A549 (cell line): ENCODE measurements around the gene PTPRN2. TPM values are rescaled to one million over a fixed set of nuclear protein-coding genes. Genes with fewer than 3 reads are reported as not detected.

Experiments used
- ATAC-seq, 2 experiments: fragments of 200-7000 bp in 1 of 2; fragments of >200 bp in 1 of 2; cut with Nextera tagmentation in 1 of 2; cut with Tn5 transposase in 1 of 2; 3 replicates each; pipeline versions ENCODE4 v1.8.0 to v1.9.1; 2018 to 2020; ENCODE audit warnings: mild to moderate bottlenecking in 1 of 2, moderate library complexity in 1 of 2
- CTCF ChIA-PET: fragments of 300-600 bp; sonication (Branson Sonifier 250); formaldehyde crosslinking; extraction: SDS; loops from one replicate; lab custom pipeline; 2021; ENCODE audit warnings: antibody characterized with exemption, inconsistent platforms; lab: Yijun Ruan, JAX
- POLR2A ChIA-PET: fragments of 350-600 bp; formaldehyde crosslinking; extraction: SDS; loops from one replicate; lab custom pipeline; 2021; ENCODE audit warnings: antibody characterized with exemption, inconsistent platforms; lab: Yijun Ruan, JAX
- DNase-seq, 2 experiments: peaks; one replicate each; pipeline versions ENCODE4 v3.0.0 to v3.0.0-alpha.2; 2011 to 2016; ENCODE audit warnings: low read depth in 1 of 2, low spot score in 1 of 2
- FAIRE-seq: peaks from 2 replicates; lab custom pipeline; 2011; peaks lifted over from hg19 to GRCh38; lab: Jason Lieb, UNC
- H3K27ac ChIP-seq, 2 experiments: fragments of >200 bp; sonication (Bioruptor Twin); formaldehyde crosslinking; 3 replicates each; pipeline ENCODE4 v1.5.1; 2016 to 2017
- H3K4me1 ChIP-seq: fragments of >200 bp; sonication (Bioruptor Twin); formaldehyde crosslinking; 3 replicates; pipeline ENCODE4 v1.6.1; 2016
- H3K4me2 ChIP-seq: fragments of >200 bp; sonication (Bioruptor Twin); formaldehyde crosslinking; 3 replicates; pipeline ENCODE4 v1.6.1; 2016
- H3K4me3 ChIP-seq: fragments of >200 bp; sonication (Bioruptor Twin); formaldehyde crosslinking; 3 replicates; pipeline ENCODE4 v1.5.1; 2016
- H3K9me3 ChIP-seq: fragments of >200 bp; sonication (Bioruptor Twin); formaldehyde crosslinking; 3 replicates; pipeline ENCODE4 v1.6.1; 2016
- CBX2 ChIP-seq: fragments of 200-600 bp; sonication (generic); IDR thresholded peaks from 2 replicates; pipeline ENCODE4 v1.6.1; 2016; ENCODE audit warnings: low read depth, mild to moderate bottlenecking, borderline replicate concordance
- CBX8 ChIP-seq: fragments of 200-600 bp; sonication (generic); IDR thresholded peaks from 2 replicates; pipeline ENCODE4 v1.6.1; 2016
- CEBPB ChIP-seq, 2 experiments: fragments of >200 bp in 1 of 2; sonication (Bioruptor Twin) in 1 of 2; formaldehyde crosslinking in 1 of 2; IDR thresholded peaks; 2 replicates each; pipeline ENCODE4 v1.6.1; 2012 to 2016
- CHD2 ChIP-seq: fragments of 150-350 bp; IDR thresholded peaks from 2 replicates; pipeline ENCODE4 v1.6.1; 2014; ENCODE audit warnings: low read length; ENCODE audit not compliant: partially characterized antibody
- EHMT2 ChIP-seq: fragments of 200-600 bp; sonication (generic); IDR thresholded peaks from 2 replicates; pipeline ENCODE4 v1.6.1; 2016; ENCODE audit warnings: antibody characterized with exemption, low read depth, mild to moderate bottlenecking, moderate library complexity
- FOSB ChIP-seq: fragments of 250-450 bp; sonication (Bioruptor Pico); IDR thresholded peaks from 2 replicates; pipeline ENCODE4 v1.5.0; 2020; ENCODE audit warnings: mild to moderate bottlenecking, moderate library complexity
- FOSL2 ChIP-seq, 2 experiments: fragments of 450-650 bp in 1 of 2; fragments of >200 bp in 1 of 2; sonication (Bioruptor Twin) in 1 of 2; formaldehyde crosslinking; IDR thresholded peaks; 2 replicates each; pipeline versions ENCODE4 v1.5.0 to v1.6.1; 2016 to 2020; ENCODE audit warnings: mild to moderate bottlenecking in 1 of 2, moderate library complexity in 1 of 2
- HOXA7 ChIP-seq: fragments of 250-450 bp; sonication (Bioruptor Pico); IDR thresholded peaks from 2 replicates; pipeline ENCODE4 v1.5.0; 2020; ENCODE audit warnings: mild to moderate bottlenecking, moderate library complexity
- HOXB13 ChIP-seq: fragments of 250-450 bp; sonication (Bioruptor Pico); IDR thresholded peaks from 2 replicates; pipeline ENCODE4 v1.5.0; 2020; ENCODE audit warnings: low read depth, mild to moderate bottlenecking, moderate library complexity
- MAFK ChIP-seq: fragments of 450-650 bp; IDR thresholded peaks from 2 replicates; pipeline ENCODE4 v1.6.1; 2014; ENCODE audit not compliant: partially characterized antibody
- PHF8 ChIP-seq: fragments of 200-600 bp; sonication (generic); IDR thresholded peaks from 2 replicates; pipeline ENCODE4 v1.6.1; 2016; ENCODE audit warnings: low read depth, mild to moderate bottlenecking, antibody characterized with exemption, moderate library complexity, borderline replicate concordance
- POLR2AphosphoS2 ChIP-seq: conservative IDR thresholded peaks from 2 replicates; pipeline ENCODE4 v1.6.1; 2012; ENCODE audit warnings: low read length, improper control_type of control experiment, inconsistent platforms
- RCOR1 ChIP-seq: fragments of 150-350 bp; IDR thresholded peaks from 2 replicates; pipeline ENCODE4 v1.6.1; 2014; ENCODE audit warnings: antibody characterized with exemption, low read length, low read depth
- RFX5 ChIP-seq: fragments of 450-650 bp; IDR thresholded peaks from 2 replicates; pipeline ENCODE4 v1.7.1; 2014; ENCODE audit warnings: antibody characterized with exemption, mild to moderate bottlenecking, moderate library complexity
- SREBF2 ChIP-seq: fragments of 450-650 bp; IDR thresholded peaks from 2 replicates; pipeline ENCODE4 v1.6.1; 2014; ENCODE audit warnings: mild to moderate bottlenecking, moderate library complexity
- ZC3H11A ChIP-seq: fragments of 450-650 bp; IDR thresholded peaks from 2 replicates; pipeline ENCODE4 v1.6.1; 2014; ENCODE audit warnings: antibody characterized with exemption, mild to moderate bottlenecking
- ZSCAN20 ChIP-seq: fragments of 250-450 bp; sonication (Bioruptor Pico); IDR thresholded peaks from 2 replicates; pipeline ENCODE4 v1.8.0; 2022; ENCODE audit warnings: mild to moderate bottlenecking, moderate library complexity
- WGBS: methylation state at CpG from one replicate; pipeline ENCODE4 v1.1.6; 2017; ENCODE audit errors: missing lambda C conversion rate; 5-methylcytosine and 5-hydroxymethylcytosine counted together
- polyA plus RNA-seq, 4 experiments: library from polyadenylated mRNA; depleted of rRNA in 3 of 4; stranded (reverse); fragments of >200 nt; fragmentation: RNase III in 1 of 4; extraction: RNeasy Plus Mini Kit Qiagen cat#74134 plus additional on column Dnase treatment in 1 of 4; gene quantifications; 2 replicates in 3 of 4; 3 replicates in 1 of 4; pipeline ENCODE4 v1.2.3, GENCODE V29; 2011 to 2017
- TF ChIP-seq, protein P1 (sequence below): fragments of 250-450 bp; sonication (Bioruptor Pico); IDR thresholded peaks from 2 replicates; pipeline ENCODE4 v1.5.0; 2021; ENCODE audit warnings: mild to moderate bottlenecking, moderate library complexity, borderline replicate concordance
- TF ChIP-seq, protein P2 (sequence below): fragments of >200 bp; sonication (Bioruptor Twin); formaldehyde crosslinking; IDR thresholded peaks from 3 replicates; pipeline ENCODE4 v1.6.1; 2016
- TF ChIP-seq, protein P3 (sequence below): fragments of 150-350 bp; IDR thresholded peaks from 2 replicates; pipeline ENCODE4 v1.6.1; 2014; ENCODE audit warnings: low read depth, mild to moderate bottlenecking, low read length
- TF ChIP-seq, protein P4 (sequence below): fragments of 200-600 bp; sonication (generic); IDR thresholded peaks from 2 replicates; pipeline ENCODE4 v1.6.1; 2016; ENCODE audit warnings: antibody characterized with exemption, mild to moderate bottlenecking, moderate library complexity
- TF ChIP-seq, protein P5 (sequence below): fragments of >200 bp; sonication (Bioruptor Twin); formaldehyde crosslinking; IDR thresholded peaks from 2 replicates; pipeline ENCODE4 v1.6.1; 2016
- TF ChIP-seq, protein P6 (sequence below): IDR thresholded peaks from 2 replicates; pipeline ENCODE4 v1.6.1; 2012; ENCODE audit warnings: low read depth, borderline replicate concordance

Gene PTPRN2
- polyA plus RNA-seq, 2 of the 4 experiments (the other 2 are of a cell fraction), result 0.41 to 1.2 TPM

DNA sequence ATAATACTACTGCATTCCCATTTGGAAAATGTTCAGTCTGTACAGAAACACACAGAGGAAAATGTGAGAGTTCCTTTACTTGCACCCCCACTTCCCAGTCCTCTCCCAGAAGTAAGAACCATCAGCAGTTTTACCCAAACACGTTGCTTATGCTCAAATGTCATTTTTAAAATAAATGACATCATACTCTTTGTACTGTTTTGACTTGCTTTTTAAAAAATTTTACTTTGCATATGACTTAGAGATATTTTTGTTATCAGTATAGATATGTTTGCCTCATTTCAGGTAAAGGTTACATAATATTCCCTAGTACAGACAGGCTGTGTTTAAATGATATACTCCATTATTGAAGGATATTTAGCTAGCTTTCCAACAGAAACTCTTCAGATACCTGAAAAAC is 13.5 kb upstream of the PTPRN2 start:
- TF ChIP-seq, protein P1, sequence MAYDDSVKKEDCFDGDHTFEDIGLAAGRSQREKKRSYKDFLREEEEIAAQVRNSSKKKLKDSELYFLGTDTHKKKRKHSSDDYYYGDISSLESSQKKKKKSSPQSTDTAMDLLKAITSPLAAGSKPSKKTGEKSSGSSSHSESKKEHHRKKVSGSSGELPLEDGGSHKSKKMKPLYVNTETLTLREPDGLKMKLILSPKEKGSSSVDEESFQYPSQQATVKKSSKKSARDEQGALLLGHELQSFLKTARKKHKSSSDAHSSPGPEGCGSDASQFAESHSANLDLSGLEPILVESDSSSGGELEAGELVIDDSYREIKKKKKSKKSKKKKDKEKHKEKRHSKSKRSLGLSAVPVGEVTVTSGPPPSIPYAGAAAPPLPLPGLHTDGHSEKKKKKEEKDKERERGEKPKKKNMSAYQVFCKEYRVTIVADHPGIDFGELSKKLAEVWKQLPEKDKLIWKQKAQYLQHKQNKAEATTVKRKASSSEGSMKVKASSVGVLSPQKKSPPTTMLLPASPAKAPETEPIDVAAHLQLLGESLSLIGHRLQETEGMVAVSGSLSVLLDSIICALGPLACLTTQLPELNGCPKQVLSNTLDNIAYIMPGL, result no peak
- no peak for TF ChIP-seq FOSL2 (IDR thresholded peaks at IDR 0.05)
- TF ChIP-seq FOSL2 (CRISPR knock-in tag; IDR thresholded peaks at IDR 0.05), result no peak
- no peak for TF ChIP-seq FOSB (CRISPR knock-in tag)
- TF ChIP-seq RFX5, result no peak
- TF ChIP-seq CEBPB (IDR thresholded peaks at IDR 0.05), result no peak
- TF ChIP-seq ZC3H11A, result no peak
- TF ChIP-seq HOXA7 (CRISPR knock-in tag), result no peak
- TF ChIP-seq CBX2, result no peak
- TF ChIP-seq CHD2, result no peak
- TF ChIP-seq RCOR1, result no peak
- no peak for TF ChIP-seq CBX8
- no peak for TF ChIP-seq SREBF2
- TF ChIP-seq, protein P2, sequence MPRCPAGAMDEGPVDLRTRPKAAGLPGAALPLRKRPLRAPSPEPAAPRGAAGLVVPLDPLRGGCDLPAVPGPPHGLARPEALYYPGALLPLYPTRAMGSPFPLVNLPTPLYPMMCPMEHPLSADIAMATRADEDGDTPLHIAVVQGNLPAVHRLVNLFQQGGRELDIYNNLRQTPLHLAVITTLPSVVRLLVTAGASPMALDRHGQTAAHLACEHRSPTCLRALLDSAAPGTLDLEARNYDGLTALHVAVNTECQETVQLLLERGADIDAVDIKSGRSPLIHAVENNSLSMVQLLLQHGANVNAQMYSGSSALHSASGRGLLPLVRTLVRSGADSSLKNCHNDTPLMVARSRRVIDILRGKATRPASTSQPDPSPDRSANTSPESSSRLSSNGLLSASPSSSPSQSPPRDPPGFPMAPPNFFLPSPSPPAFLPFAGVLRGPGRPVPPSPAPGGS, result no peak
- TF ChIP-seq HOXB13 (CRISPR knock-in tag), result no peak
- TF ChIP-seq POLR2AphosphoS2, result no peak
- TF ChIP-seq, protein P3, sequence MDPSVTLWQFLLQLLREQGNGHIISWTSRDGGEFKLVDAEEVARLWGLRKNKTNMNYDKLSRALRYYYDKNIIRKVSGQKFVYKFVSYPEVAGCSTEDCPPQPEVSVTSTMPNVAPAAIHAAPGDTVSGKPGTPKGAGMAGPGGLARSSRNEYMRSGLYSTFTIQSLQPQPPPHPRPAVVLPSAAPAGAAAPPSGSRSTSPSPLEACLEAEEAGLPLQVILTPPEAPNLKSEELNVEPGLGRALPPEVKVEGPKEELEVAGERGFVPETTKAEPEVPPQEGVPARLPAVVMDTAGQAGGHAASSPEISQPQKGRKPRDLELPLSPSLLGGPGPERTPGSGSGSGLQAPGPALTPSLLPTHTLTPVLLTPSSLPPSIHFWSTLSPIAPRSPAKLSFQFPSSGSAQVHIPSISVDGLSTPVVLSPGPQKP, result no peak
- no peak for TF ChIP-seq MAFK
- no peak for TF ChIP-seq PHF8
- no peak for TF ChIP-seq EHMT2
- TF ChIP-seq, all 56 proteins: peak for 0

DNA sequence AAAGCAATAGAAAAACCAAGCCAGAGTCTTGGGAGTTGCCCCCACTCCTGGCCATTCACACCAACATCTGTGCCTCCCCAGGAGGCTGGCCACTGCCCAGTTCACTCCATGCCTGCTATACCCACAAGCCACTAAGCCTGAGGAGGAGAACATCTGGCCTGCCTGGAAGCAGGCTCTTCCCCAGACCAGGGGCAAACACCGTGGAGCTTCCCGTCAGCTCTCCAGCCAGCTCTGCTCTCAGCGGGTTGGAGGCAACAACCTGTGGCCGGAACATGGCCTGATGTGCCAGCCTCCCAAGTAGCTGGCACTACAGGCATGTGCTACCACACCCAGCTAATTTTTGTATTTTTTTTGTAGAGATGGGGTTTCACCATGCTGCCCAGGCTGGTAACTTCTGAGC is 9.1 kb upstream of the PTPRN2 start:
- WGBS, result 100% methylated on average over 4 of the region's 4 CpGs
- ATAC-seq, result no peak; a peak in 2 of 6 replicates
- no peaks in the 10 kb centered on the region for H3K4me1 ChIP-seq
- no peak for FAIRE-seq
- no peak overlapping the region for H3K4me2 ChIP-seq
- no peak for DNase-seq
- no peak for TF ChIP-seq ZSCAN20 (CRISPR knock-in tag)
- TF ChIP-seq, all 56 proteins: peak for 0
- Histone ChIP-seq H3K27ac (no peak overlapping the region), H3K4me3 (no peak overlapping the region), H3K9me3 (peaks cover 11% of the 10 kb centered on the region; the same call in 1 of the 3 replicates)
- POLR2A ChIA-PET, result no interaction called here
- CTCF ChIA-PET, result no interaction called here

More for the DNA sequence above, 13.5 kb upstream of the PTPRN2 start:
- no peaks in the 10 kb centered on the region for H3K9me3 ChIP-seq
- FAIRE-seq (no peak), ATAC-seq (no peak), DNase-seq (no peak)
- POLR2A ChIA-PET, result no interaction called here
- CTCF ChIA-PET, result interaction anchor here (1.0 kb wide), 1 partner anchor 8 kb away, joined by 4 read pairs; no protein-coding TSS in a partner anchor
- 83% methylated on average over 1 of the region's 1 CpG for WGBS
- no peak overlapping the region for H3K27ac ChIP-seq
- no peaks in the 10 kb centered on the region for H3K4me1 ChIP-seq
- H3K4me2 ChIP-seq, result no peak overlapping the region
- no peak overlapping the region for H3K4me3 ChIP-seq

DNA sequence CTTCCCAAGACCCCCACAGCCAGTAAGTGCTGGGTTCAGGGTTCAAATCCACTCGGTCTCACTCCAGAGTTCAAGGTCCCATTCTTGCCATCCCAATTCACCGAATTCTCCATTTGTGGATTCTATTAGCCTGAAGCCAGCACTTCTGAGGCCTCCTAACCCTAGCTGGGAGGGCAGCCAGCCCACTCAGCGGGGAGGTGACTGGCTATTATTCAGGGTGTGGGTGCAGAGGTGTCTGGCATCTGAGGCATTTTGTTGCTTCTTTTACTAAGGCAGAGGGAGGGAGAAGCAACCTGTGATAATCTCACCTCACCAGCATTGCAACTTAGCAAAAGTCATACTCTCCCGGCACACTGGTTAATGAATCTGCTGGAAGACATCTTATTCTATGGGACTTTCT is 8.7 kb upstream of the PTPRN2 start:
- 83% methylated on average over 4 of the region's 4 CpGs for WGBS
- Histone ChIP-seq H3K4me1 (no peaks in the 10 kb centered on the region), H3K9me3 (peaks cover 11% of the 10 kb centered on the region; the same call in 1 of the 3 replicates), H3K27ac (no peak overlapping the region), H3K4me2 (no peak overlapping the region), H3K4me3 (no peak overlapping the region)
- FAIRE-seq (no peak), ATAC-seq (no peak), DNase-seq (no peak)
- TF ChIP-seq RCOR1 (no peak), CBX2 (no peak), ZSCAN20 (CRISPR knock-in tag) (no peak)
- TF ChIP-seq, protein P4, sequence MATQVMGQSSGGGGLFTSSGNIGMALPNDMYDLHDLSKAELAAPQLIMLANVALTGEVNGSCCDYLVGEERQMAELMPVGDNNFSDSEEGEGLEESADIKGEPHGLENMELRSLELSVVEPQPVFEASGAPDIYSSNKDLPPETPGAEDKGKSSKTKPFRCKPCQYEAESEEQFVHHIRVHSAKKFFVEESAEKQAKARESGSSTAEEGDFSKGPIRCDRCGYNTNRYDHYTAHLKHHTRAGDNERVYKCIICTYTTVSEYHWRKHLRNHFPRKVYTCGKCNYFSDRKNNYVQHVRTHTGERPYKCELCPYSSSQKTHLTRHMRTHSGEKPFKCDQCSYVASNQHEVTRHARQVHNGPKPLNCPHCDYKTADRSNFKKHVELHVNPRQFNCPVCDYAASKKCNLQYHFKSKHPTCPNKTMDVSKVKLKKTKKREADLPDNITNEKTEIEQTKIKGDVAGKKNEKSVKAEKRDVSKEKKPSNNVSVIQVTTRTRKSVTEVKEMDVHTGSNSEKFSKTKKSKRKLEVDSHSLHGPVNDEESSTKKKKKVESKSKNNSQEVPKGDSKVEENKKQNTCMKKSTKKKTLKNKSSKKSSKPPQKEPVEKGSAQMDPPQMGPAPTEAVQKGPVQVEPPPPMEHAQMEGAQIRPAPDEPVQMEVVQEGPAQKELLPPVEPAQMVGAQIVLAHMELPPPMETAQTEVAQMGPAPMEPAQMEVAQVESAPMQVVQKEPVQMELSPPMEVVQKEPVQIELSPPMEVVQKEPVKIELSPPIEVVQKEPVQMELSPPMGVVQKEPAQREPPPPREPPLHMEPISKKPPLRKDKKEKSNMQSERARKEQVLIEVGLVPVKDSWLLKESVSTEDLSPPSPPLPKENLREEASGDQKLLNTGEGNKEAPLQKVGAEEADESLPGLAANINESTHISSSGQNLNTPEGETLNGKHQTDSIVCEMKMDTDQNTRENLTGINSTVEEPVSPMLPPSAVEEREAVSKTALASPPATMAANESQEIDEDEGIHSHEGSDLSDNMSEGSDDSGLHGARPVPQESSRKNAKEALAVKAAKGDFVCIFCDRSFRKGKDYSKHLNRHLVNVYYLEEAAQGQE, result no peak
- TF ChIP-seq, protein P5, sequence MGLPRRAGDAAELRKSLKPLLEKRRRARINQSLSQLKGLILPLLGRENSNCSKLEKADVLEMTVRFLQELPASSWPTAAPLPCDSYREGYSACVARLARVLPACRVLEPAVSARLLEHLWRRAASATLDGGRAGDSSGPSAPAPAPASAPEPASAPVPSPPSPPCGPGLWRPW, result no peak
- TF ChIP-seq, protein P6, sequence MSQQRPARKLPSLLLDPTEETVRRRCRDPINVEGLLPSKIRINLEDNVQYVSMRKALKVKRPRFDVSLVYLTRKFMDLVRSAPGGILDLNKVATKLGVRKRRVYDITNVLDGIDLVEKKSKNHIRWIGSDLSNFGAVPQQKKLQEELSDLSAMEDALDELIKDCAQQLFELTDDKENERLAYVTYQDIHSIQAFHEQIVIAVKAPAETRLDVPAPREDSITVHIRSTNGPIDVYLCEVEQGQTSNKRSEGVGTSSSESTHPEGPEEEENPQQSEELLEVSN, result no peak
- POLR2A ChIA-PET, result no interaction called here
- CTCF ChIA-PET, result no interaction called here
